MCF 10A (cell line): ENCODE measurements around the gene NLGN4Y. TPM values are rescaled to one million over a fixed set of nuclear protein-coding genes. Genes with fewer than 3 reads are reported as not detected.

Experiments
- BruUV-seq: library from RNA; stranded (reverse); fragments of 400-500 nt; replicated peaks from 2 replicates; lab custom pipeline; 2021; lab: Mats Ljungman, UMichigan
- CTCF ChIA-PET: fragments of 300-600 bp; sonication (Branson Sonifier 250); formaldehyde crosslinking; extraction: SDS; loops from one replicate; lab custom pipeline; 2021; ENCODE audit warnings: antibody characterized with exemption, inconsistent platforms; lab: Yijun Ruan, JAX
- POLR2A ChIA-PET: fragments of 300-600, 350-650 bp; sonication (Branson Sonifier 250); formaldehyde crosslinking; extraction: SDS; loops from one replicate; lab custom pipeline; 2020; ENCODE audit warnings: antibody characterized with exemption, inconsistent platforms; lab: Yijun Ruan, JAX
- DNase-seq: peaks from one replicate; pipeline ENCODE4 v3.0.0-alpha.2; 2018; ENCODE audit not compliant: unreplicated experiment
- H3K27ac Mint-ChIP-seq: one replicate; pipeline ENCODE4 v1.8.0; 2022; ENCODE audit warnings: mild to moderate bottlenecking, low read depth, mixed read lengths; ENCODE audit not compliant: unreplicated experiment
- H3K27me3 Mint-ChIP-seq: one replicate; pipeline ENCODE4 v1.8.0; 2022; ENCODE audit warnings: mixed read lengths; ENCODE audit not compliant: insufficient read depth, unreplicated experiment
- H3K36me3 Mint-ChIP-seq: one replicate; pipeline ENCODE4 v1.8.0; 2022; ENCODE audit warnings: mild to moderate bottlenecking, moderate library complexity, mixed read lengths; ENCODE audit not compliant: insufficient read depth, unreplicated experiment
- H3K4me1 Mint-ChIP-seq: one replicate; pipeline ENCODE4 v1.8.0; 2022; ENCODE audit warnings: mixed read lengths; ENCODE audit not compliant: insufficient read depth, unreplicated experiment
- H3K4me3 Mint-ChIP-seq: one replicate; pipeline ENCODE4 v1.8.0; 2022; ENCODE audit warnings: mild to moderate bottlenecking, moderate library complexity, mixed read lengths; ENCODE audit not compliant: unreplicated experiment
- H3K9me3 Mint-ChIP-seq: one replicate; pipeline ENCODE4 v1.8.0; 2022; ENCODE audit warnings: mixed read lengths; ENCODE audit not compliant: unreplicated experiment
- intact Hi-C: fragments of 100-400 bp; cut with micrococcal nuclease; formaldehyde crosslinking; loops from 2 replicates; pipeline ENCODE4 v1.14.1; 2022
- total RNA-seq: library from RNA; stranded (reverse); gene quantifications from 2 replicates; pipeline ENCODE4 v1.2.3, GENCODE V29; 2022
- TF ChIP-seq, protein P1 (sequence below): fragments of 200-600 bp; IDR thresholded peaks from one replicate; pipeline ENCODE4 v1.8.0; 2022; ENCODE audit warnings: antibody characterized with exemption, mild to moderate bottlenecking; ENCODE audit not compliant: unreplicated experiment

Gene NLGN4Y
- total RNA-seq, 1 experiment from 2014 or later, result not detected

DNA sequence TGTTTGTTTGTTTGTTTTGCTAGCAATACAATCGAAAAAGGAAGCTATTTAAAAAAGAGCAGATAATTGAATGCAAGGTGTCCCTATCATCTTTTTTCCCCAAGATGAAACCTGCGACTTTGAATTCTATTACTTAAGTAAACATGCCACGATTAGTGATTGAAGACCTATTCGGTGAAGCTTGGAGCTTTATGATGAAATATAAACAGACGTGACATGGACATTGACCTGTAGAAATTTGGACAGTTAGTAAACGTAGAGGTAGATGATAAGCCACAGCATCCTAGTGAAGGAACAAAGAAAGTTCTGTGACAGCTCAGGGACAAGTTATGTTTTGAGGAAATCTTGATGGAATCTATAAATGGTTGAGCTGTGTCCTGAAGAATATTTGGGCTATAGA lies 103.9 kb downstream of the NLGN4Y start:
- H3K36me3 Mint-ChIP-seq, result no peaks in the 10 kb centered on the region
- ChIA-PET CTCF (no interaction called here), POLR2A (no interaction called here)
- intact Hi-C loops, result no loop called here
- H3K27ac Mint-ChIP-seq, result no peak overlapping the region
- no peak overlapping the region for H3K4me3 Mint-ChIP-seq
- no peak for DNase-seq
- H3K27me3 Mint-ChIP-seq, result no peaks in the 10 kb centered on the region
- H3K9me3 Mint-ChIP-seq, result no peaks in the 10 kb centered on the region
- TF ChIP-seq, protein P1, sequence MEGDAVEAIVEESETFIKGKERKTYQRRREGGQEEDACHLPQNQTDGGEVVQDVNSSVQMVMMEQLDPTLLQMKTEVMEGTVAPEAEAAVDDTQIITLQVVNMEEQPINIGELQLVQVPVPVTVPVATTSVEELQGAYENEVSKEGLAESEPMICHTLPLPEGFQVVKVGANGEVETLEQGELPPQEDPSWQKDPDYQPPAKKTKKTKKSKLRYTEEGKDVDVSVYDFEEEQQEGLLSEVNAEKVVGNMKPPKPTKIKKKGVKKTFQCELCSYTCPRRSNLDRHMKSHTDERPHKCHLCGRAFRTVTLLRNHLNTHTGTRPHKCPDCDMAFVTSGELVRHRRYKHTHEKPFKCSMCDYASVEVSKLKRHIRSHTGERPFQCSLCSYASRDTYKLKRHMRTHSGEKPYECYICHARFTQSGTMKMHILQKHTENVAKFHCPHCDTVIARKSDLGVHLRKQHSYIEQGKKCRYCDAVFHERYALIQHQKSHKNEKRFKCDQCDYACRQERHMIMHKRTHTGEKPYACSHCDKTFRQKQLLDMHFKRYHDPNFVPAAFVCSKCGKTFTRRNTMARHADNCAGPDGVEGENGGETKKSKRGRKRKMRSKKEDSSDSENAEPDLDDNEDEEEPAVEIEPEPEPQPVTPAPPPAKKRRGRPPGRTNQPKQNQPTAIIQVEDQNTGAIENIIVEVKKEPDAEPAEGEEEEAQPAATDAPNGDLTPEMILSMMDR, result no peak
- no TSS peak for BruUV-seq
- no peaks in the 10 kb centered on the region for H3K4me1 Mint-ChIP-seq

DNA sequence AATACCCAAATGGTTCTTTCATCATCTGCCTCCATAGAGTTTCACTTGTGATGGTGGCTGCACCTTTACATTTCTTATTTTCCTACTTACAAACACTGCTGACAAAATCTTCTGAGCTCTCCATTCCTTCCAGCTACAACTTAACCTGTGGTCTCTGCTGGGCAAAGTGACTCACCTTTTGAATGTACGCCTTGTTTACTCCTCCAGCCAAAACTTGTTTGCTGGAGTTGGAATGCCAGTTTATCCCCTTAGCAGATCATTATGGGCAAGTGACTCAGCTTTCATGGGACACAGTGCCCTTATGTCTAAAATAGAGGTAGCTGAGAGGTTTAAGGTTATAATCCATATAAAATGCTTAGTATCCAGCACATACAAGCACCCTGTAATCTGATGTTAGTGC lies 107.3 kb downstream of the NLGN4Y start:
- Mint-ChIP-seq H3K27ac (no peak overlapping the region), H3K4me1 (no peaks in the 10 kb centered on the region), H3K27me3 (no peaks in the 10 kb centered on the region), H3K36me3 (no peaks in the 10 kb centered on the region), H3K4me3 (no peak overlapping the region), H3K9me3 (no peaks in the 10 kb centered on the region)
- CTCF ChIA-PET, result no interaction called here
- TF ChIP-seq, protein P1, result no peak
- DNase-seq, result no peak
- intact Hi-C loops, result no loop called here
- POLR2A ChIA-PET, result no interaction called here
- no TSS peak for BruUV-seq

DNA sequence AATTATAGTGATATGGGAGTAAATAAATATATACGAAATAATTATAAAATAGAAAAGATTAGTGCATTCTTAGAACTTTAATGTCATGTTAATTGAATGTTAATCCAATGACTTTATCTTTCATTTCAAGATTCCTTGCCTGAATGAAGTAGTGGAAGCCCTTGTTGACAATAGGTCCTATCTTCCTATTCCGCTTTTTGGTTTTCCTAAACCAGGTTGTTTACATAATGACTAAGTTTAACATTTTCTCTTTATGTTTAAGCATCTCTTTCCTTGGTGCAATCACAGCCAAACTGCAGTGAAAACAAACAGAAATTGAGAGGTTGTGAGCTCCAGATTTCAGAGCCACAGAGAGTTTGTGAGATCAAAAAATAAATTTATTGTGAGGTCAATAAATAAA lies 109.4 kb downstream of the NLGN4Y start:
- intact Hi-C loops, result no loop called here
- ChIA-PET CTCF (no interaction called here), POLR2A (no interaction called here)

DNA sequence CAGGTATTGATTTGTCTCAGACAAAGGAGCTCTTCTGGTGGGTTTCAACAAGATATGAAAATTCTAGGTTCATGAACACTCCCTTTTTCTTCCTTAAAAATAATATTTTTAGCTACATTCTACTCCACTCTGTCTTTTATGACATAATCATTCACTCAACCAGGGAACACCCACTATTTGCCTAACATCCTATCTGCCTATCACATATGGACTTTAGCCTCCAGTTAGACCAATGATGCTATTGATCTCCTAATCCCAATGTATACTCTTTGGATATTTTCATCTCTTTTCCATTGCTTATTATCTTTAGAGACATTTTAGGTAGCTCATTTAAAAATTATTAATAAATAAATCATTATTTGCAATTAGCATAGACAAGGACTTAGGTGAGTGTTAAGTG lies 110.6 kb downstream of the NLGN4Y start:
- BruUV-seq, result no TSS peak
- no peaks in the 10 kb centered on the region for H3K4me1 Mint-ChIP-seq
- no peak overlapping the region for H3K4me3 Mint-ChIP-seq
- no peak overlapping the region for H3K27ac Mint-ChIP-seq
- ChIA-PET POLR2A (no interaction called here), CTCF (no interaction called here)
- TF ChIP-seq, protein P1, result no peak
- H3K27me3 Mint-ChIP-seq, result no peaks in the 10 kb centered on the region
- intact Hi-C loops, result no loop called here
- no peaks in the 10 kb centered on the region for H3K9me3 Mint-ChIP-seq
- H3K36me3 Mint-ChIP-seq, result no peaks in the 10 kb centered on the region
- DNase-seq, result no peak

More for the DNA sequence above, 109.4 kb downstream of the NLGN4Y start:
- no TSS peak for BruUV-seq
- no peaks in the 10 kb centered on the region for H3K27me3 Mint-ChIP-seq
- H3K4me1 Mint-ChIP-seq, result no peaks in the 10 kb centered on the region
- no peak overlapping the region for H3K27ac Mint-ChIP-seq
- H3K36me3 Mint-ChIP-seq, result no peaks in the 10 kb centered on the region
- no peak for DNase-seq
- TF ChIP-seq, protein P1, result no peak
- no peaks in the 10 kb centered on the region for H3K9me3 Mint-ChIP-seq
- H3K4me3 Mint-ChIP-seq, result no peak overlapping the region
